Loucy (cell line): ENCODE measurements around the gene POC1B.

Experiments
- H2AFZ ChIP-seq: fragments of 200-600 bp; sonication (generic); 2 replicates; pipeline ENCODE4 v1.6.0; 2016; ENCODE audit warnings: antibody characterized with exemption, mild to moderate bottlenecking, low read length, moderate library complexity
- H3F3A ChIP-seq: fragments of 200-600 bp; 2 replicates; pipeline ENCODE4 v1.6.0; 2016; ENCODE audit warnings: antibody characterized with exemption, low read depth, mild to moderate bottlenecking
- H3K27me3 ChIP-seq: fragments of 200-600 bp; sonication (generic); 2 replicates; pipeline ENCODE4 v1.6.1; 2014; ENCODE audit warnings: low read length, mild to moderate bottlenecking; ENCODE audit not compliant: insufficient read depth, poor library complexity, severe bottlenecking
- H3K36me3 ChIP-seq: fragments of 200-600 bp; sonication (generic); 2 replicates; pipeline ENCODE4 v1.6.1; 2016; ENCODE audit warnings: low read length; ENCODE audit not compliant: insufficient read depth
- H3K4me1 ChIP-seq: fragments of 200-600 bp; sonication (generic); 2 replicates; pipeline ENCODE4 v1.5.1; 2014; ENCODE audit warnings: low read length, mild to moderate bottlenecking; ENCODE audit not compliant: insufficient read depth, poor library complexity, severe bottlenecking
- H3K4me2 ChIP-seq: fragments of 200-600 bp; sonication (generic); 2 replicates; pipeline ENCODE4 v1.6.0; 2014; ENCODE audit warnings: antibody characterized with exemption, low read length, low read depth, mild to moderate bottlenecking; ENCODE audit not compliant: poor library complexity, severe bottlenecking
- H3K4me3 ChIP-seq: fragments of 200-600 bp; sonication (generic); 2 replicates; pipeline ENCODE4 v1.5.1; 2014; ENCODE audit warnings: low read length, mild to moderate bottlenecking, mixed read lengths; ENCODE audit not compliant: poor library complexity, severe bottlenecking
- H3K79me2 ChIP-seq: fragments of 200-600 bp; sonication (generic); 2 replicates; pipeline ENCODE4 v1.6.1; 2014; ENCODE audit warnings: low read length; ENCODE audit not compliant: insufficient read depth
- H3K9ac ChIP-seq: fragments of 200-600 bp; sonication (generic); 2 replicates; pipeline ENCODE4 v1.6.0; 2014; ENCODE audit warnings: mild to moderate bottlenecking, low read depth, low read length, moderate library complexity; ENCODE audit not compliant: poor library complexity, severe bottlenecking
- H3K9me2 ChIP-seq: fragments of 200-600 bp; sonication (generic); replicated peaks from 2 replicates; pipeline ENCODE4 v1.6.1; 2016; ENCODE audit warnings: low read depth, low read length, mixed read lengths
- H3K9me3 ChIP-seq: fragments of 200-600 bp; sonication (generic); 2 replicates; pipeline ENCODE4 v1.6.1; 2014; ENCODE audit warnings: mild to moderate bottlenecking, antibody characterized with exemption, low read length, low read depth; ENCODE audit not compliant: insufficient read depth
- H4K20me1 ChIP-seq: fragments of 200-600 bp; sonication (generic); 2 replicates; pipeline ENCODE4 v1.6.0; 2014; ENCODE audit warnings: antibody characterized with exemption, low read length, mild to moderate bottlenecking; ENCODE audit not compliant: insufficient read depth, poor library complexity, severe bottlenecking
- EZH2phosphoT487 ChIP-seq: fragments of 200-600 bp; IDR thresholded peaks from 2 replicates; pipeline ENCODE4 v1.6.1; 2018; ENCODE audit warnings: antibody characterized with exemption, mild to moderate bottlenecking, moderate library complexity, borderline replicate concordance
- TF ChIP-seq, protein P1 (sequence below): fragments of 200-600 bp; sonication (generic); conservative IDR thresholded peaks from 2 replicates; pipeline ENCODE4 v1.5.1; 2014; ENCODE audit warnings: mild to moderate bottlenecking, antibody characterized with exemption, low read length

Gene POC1B

DNA sequence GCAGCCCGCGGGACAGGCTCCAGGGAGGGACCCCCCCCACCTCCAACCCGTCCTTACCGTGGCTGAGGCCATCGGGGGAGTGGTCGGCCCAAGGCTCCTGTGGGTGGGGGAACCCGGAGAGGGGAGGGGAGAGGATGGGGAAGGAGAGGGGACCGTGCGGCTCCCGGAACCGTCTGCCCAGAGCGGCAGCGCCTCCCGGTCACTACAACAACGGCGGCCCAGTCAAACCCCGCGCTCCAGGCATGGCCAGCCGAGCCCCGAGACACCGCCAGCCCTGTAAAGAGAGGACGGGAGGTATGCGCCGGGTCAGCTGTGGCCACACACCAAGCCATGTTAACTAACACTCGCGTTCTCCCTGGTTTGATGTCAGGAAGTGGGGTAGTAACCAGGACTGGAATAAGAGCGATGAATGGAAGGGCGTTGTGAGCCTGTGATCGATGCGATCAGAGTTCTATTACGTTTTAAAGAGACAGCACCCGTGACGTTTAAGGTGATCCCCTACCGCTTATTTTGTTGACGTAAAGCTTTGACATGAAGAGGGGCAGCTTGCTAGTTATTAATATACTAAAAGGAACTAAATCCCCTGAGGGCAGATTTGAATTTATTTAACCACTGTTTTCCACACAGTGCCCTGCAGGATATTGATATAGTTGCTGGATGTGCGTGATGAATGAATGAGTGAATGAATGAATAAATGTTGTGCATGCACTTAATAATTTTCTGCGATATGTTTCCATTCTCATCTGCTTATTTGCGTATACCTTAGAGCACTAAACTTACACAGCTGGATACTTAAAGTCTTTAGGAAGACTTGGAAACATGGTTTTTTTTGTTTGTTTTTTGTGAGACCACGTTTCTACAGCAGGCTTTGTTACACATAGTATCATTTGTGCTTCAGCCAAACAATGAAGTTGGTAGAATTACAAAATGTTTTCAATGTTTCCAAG lies at the start of gene POC1B:
Gene POC1B, minus strand, starts transcription at position 224 of the 947 bp plus-strand sequence. Its CDS starts 152 bp downstream, at position 72.
- Histone ChIP-seq H3K36me3 (no peaks in the 10 kb centered on the region), H3K79me2 (peaks cover 46% of the 10 kb centered on the region; the same call in 1 of the 2 replicates), H3K4me2 (peak within 1 kb of the TSS; percentile 92), H4K20me1 (peaks cover 13% of the 10 kb centered on the region), H3K4me3 (peak within 1 kb of the TSS; percentile 99), H3K9me2 (no peaks in the 10 kb centered on the region), H3K9ac (peak within 1 kb of the TSS; percentile 86), H3F3A (no peaks in the 10 kb centered on the region), H2AFZ (peak within 1 kb of the TSS; percentile 94), H3K27me3 (no peaks in the 10 kb centered on the region), H3K9me3 (no peaks in the 10 kb centered on the region), H3K4me1 (peaks cover 44% of the 10 kb centered on the region)
- no peak for TF ChIP-seq EZH2phosphoT487
- TF ChIP-seq, protein P1, sequence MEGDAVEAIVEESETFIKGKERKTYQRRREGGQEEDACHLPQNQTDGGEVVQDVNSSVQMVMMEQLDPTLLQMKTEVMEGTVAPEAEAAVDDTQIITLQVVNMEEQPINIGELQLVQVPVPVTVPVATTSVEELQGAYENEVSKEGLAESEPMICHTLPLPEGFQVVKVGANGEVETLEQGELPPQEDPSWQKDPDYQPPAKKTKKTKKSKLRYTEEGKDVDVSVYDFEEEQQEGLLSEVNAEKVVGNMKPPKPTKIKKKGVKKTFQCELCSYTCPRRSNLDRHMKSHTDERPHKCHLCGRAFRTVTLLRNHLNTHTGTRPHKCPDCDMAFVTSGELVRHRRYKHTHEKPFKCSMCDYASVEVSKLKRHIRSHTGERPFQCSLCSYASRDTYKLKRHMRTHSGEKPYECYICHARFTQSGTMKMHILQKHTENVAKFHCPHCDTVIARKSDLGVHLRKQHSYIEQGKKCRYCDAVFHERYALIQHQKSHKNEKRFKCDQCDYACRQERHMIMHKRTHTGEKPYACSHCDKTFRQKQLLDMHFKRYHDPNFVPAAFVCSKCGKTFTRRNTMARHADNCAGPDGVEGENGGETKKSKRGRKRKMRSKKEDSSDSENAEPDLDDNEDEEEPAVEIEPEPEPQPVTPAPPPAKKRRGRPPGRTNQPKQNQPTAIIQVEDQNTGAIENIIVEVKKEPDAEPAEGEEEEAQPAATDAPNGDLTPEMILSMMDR = no peak

DNA sequence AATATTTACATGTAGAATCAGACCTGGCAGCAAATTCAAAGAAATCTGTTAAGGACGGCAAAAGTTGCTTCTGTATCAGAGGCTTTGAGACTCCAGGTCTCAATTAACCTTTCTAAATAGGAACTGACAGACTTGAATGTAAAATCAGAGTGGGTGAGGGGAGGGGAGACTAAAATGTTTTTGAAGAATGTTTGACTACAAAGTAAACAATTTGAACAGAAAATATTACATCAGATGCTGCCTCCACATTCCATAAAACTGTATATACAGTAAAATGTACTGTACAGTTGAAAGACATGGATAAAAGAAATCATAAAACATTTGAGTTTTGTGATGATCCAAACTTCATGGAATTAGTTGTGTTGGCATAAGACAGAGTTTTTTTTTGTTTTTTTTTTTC lies 49.5 kb upstream of the POC1B start:
- Histone ChIP-seq H3K4me2 (no peak overlapping the region), H3K4me1 (peaks cover 7% of the 10 kb centered on the region), H3F3A (no peaks in the 10 kb centered on the region), H3K9me3 (no peaks in the 10 kb centered on the region), H3K4me3 (no peak overlapping the region), H3K27me3 (no peaks in the 10 kb centered on the region), H4K20me1 (no peaks in the 10 kb centered on the region), H3K9me2 (0 out of 2 replicates have a peak, but pooled peaks cover 5% of the 10 kb centered on the region), H2AFZ (no peak overlapping the region), H3K79me2 (no peaks in the 10 kb centered on the region), H3K9ac (no peak overlapping the region), H3K36me3 (no peaks in the 10 kb centered on the region)
- TF ChIP-seq, protein P1 = no peak
- TF ChIP-seq EZH2phosphoT487 = no peak

DNA sequence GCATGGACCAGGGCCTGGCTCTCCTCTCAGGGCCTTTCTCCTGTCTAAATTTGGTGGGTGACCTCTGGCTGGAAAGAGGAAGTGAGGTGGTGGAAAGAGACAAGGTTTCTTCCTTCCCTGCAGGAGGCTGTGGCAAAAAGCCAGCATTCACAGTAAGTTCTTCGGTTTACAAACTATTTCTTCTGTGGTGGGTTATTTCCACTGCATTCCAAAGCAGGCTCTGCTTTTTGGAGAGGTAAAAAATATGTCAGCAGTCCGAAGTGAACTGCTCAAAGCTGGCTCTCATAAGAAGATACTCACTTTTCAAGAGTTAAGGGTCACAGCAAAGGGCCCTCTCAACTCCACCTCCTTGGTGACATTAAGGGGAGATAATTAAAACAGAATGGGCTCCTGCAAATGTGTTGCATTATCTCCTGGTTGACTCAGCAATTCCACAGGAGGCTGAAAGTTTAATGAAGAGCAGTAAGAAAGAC lies 48.9 kb upstream of the POC1B start:
- Histone ChIP-seq H3K9ac (no peak overlapping the region), H3K4me1 (peaks cover 7% of the 10 kb centered on the region), H3K4me3 (no peak overlapping the region), H2AFZ (no peak overlapping the region), H3F3A (no peaks in the 10 kb centered on the region), H3K9me3 (no peaks in the 10 kb centered on the region), H4K20me1 (no peaks in the 10 kb centered on the region), H3K27me3 (no peaks in the 10 kb centered on the region), H3K36me3 (no peaks in the 10 kb centered on the region), H3K4me2 (no peak overlapping the region), H3K9me2 (0 out of 2 replicates have a peak, but pooled peaks cover 5% of the 10 kb centered on the region), H3K79me2 (no peaks in the 10 kb centered on the region)
- TF ChIP-seq EZH2phosphoT487 = no peak
- TF ChIP-seq, protein P1 = no peak
